HG02642 (cell line): ENCODE results near the gene HDAC11.

Source experiments
- ATAC-seq: cut with Tn5 transposase; IDR thresholded peaks from one replicate; pipeline ENCODE4 v1.9.1; 2021; ENCODE audit warnings: mild to moderate bottlenecking; ENCODE audit not compliant: unreplicated experiment, poor library complexity

The HDAC11 gene

GRCh38 chr3:13552857-13553652 is 72.9 kb downstream of the HDAC11 start:
- ATAC-seq: no peak

GRCh38 chr3:13553686-13554085 is 73.6 kb downstream of the HDAC11 start:
- no peak for ATAC-seq

- no peak for ATAC-seq
Measured at GRCh38 chr3:13555753-13556152, 75.6 kb downstream of the HDAC11 start.
